Measurements from ENCODE around the gene COX4I2. TPM values are rescaled to one million over a fixed set of nuclear protein-coding genes. Genes with fewer than 3 reads are reported as not detected.
A peak's percentile ranks its signal among the peaks of the same experiment; 100 is the strongest.
"Not testable (repeated sequence)": the region's sequence is repeated elsewhere in the genome, so short reads cannot be mapped to it uniquely, and the experiment has no call there.

The COX4I2 gene
- total RNA-seq (2014; rRNA removed; shearing (Covaris generic); ENCODE audit: low replicate concordance), result not detected in 2 replicates

- H3K4me3 ChIP-seq, result no peak within 1 kb of the TSS
- no peaks in the 10 kb centered on the region for H3K9me3 ChIP-seq
Measured at GRCh38 chr20:31637660-31638059, at the start of gene COX4I2. COX4I2 (plus strand) TSS chr20:31637912; CDS start chr20:31639018, 1,106 bp downstream.

GRCh38 chr20:31590717-31591225, 46.9 kb upstream of the COX4I2 start:
- Histone ChIP-seq H3K9me3 (no peaks in the 10 kb centered on the region), H3K4me3 (no peak overlapping the region), H3K36me3 (no peaks in the 10 kb centered on the region), H3K27me3 (no peaks in the 10 kb centered on the region)
- DNase-seq, result no peak

More at GRCh38 chr20:31637660-31638059, at the start of gene COX4I2:
- Histone ChIP-seq H3K36me3 (no peaks in the 10 kb centered on the region), H3K27me3 (no peaks in the 10 kb centered on the region)
- no peak for DNase-seq

GRCh38 chr20:31593221-31594001, 44.3 kb upstream of the COX4I2 start:
- Histone ChIP-seq H3K9me3 (no peaks in the 10 kb centered on the region), H3K36me3 (peaks cover 3% of the 10 kb centered on the region; the same call in 1 of the 2 replicates), H3K4me3 (peak overlapping the region; percentile 33), H3K27me3 (no peaks in the 10 kb centered on the region)
- peak; percentile 100 for DNase-seq

GRCh38 chr20:31594002-31594557, 43.6 kb upstream of the COX4I2 start:
- Histone ChIP-seq H3K4me3 (peak overlapping the region; percentile 33), H3K36me3 (peaks cover 3% of the 10 kb centered on the region; the same call in 1 of the 2 replicates), H3K27me3 (no peaks in the 10 kb centered on the region), H3K9me3 (no peaks in the 10 kb centered on the region)
- peak; percentile 11 for DNase-seq

- DNase-seq, result peak; percentile 74
- no peaks in the 10 kb centered on the region for H3K27me3 ChIP-seq
- peaks cover 3% of the 10 kb centered on the region; the same call in 1 of the 2 replicates for H3K36me3 ChIP-seq
- H3K9me3 ChIP-seq, result no peaks in the 10 kb centered on the region
- H3K4me3 ChIP-seq, result peak overlapping the region; percentile 33
Measured at GRCh38 chr20:31594558-31595379, 42.9 kb upstream of the COX4I2 start.

GRCh38 chr20:31595380-31595653, 42.4 kb upstream of the COX4I2 start:
- no peak for DNase-seq
- H3K9me3 ChIP-seq, result no peaks in the 10 kb centered on the region

GRCh38 chr20:31595654-31596411, 41.9 kb upstream of the COX4I2 start:
- Histone ChIP-seq H3K27me3 (no peaks in the 10 kb centered on the region), H3K4me3 (peak overlapping the region; percentile 33; the same call in 1 of the 2 replicates), H3K36me3 (peaks cover 3% of the 10 kb centered on the region; the same call in 1 of the 2 replicates), H3K9me3 (no peaks in the 10 kb centered on the region)
- peak; percentile 99 for DNase-seq

More at GRCh38 chr20:31595380-31595653, 42.4 kb upstream of the COX4I2 start:
- no peaks in the 10 kb centered on the region for H3K27me3 ChIP-seq
- H3K4me3 ChIP-seq, result peak overlapping the region; percentile 33
- peaks cover 3% of the 10 kb centered on the region; the same call in 1 of the 2 replicates for H3K36me3 ChIP-seq

GRCh38 chr20:31596412-31596715, 41.3 kb upstream of the COX4I2 start:
- DNase-seq, H3K27me3 ChIP-seq, H3K9me3 ChIP-seq, H3K4me3 ChIP-seq, H3K36me3 ChIP-seq: not testable (repeated sequence)

GRCh38 chr20:31596831-31597480, 40.8 kb upstream of the COX4I2 start:
- Histone ChIP-seq H3K9me3 (no peaks in the 10 kb centered on the region), H3K27me3 (no peaks in the 10 kb centered on the region), H3K4me3 (no peak overlapping the region), H3K36me3 (peaks cover 3% of the 10 kb centered on the region; the same call in 1 of the 2 replicates)
- no peak for DNase-seq

- peaks cover 3% of the 10 kb centered on the region; the same call in 1 of the 2 replicates for H3K36me3 ChIP-seq
- no peak overlapping the region for H3K4me3 ChIP-seq
- H3K9me3 ChIP-seq, result no peaks in the 10 kb centered on the region
- no peaks in the 10 kb centered on the region for H3K27me3 ChIP-seq
- no peak for DNase-seq
Measured at GRCh38 chr20:31597481-31597855, 40.2 kb upstream of the COX4I2 start.

- Histone ChIP-seq H3K4me3 (no peak overlapping the region), H3K36me3 (peaks cover 20% of the 10 kb centered on the region), H3K9me3 (no peaks in the 10 kb centered on the region), H3K27me3 (no peaks in the 10 kb centered on the region)
- peak; percentile 43 for DNase-seq
Measured at GRCh38 chr20:31602431-31602778, 35.3 kb upstream of the COX4I2 start.

GRCh38 chr20:31602779-31603441, 34.8 kb upstream of the COX4I2 start:
- Histone ChIP-seq H3K4me3 (no peak overlapping the region), H3K36me3 (peaks cover 18% of the 10 kb centered on the region), H3K9me3 (no peaks in the 10 kb centered on the region), H3K27me3 (no peaks in the 10 kb centered on the region)
- DNase-seq, result peak; percentile 83

GRCh38 chr20:31603822-31604566, 33.7 kb upstream of the COX4I2 start:
- peak; percentile 99 for DNase-seq
- Histone ChIP-seq H3K36me3 (peaks cover 18% of the 10 kb centered on the region), H3K4me3 (peak overlapping the region; percentile 69), H3K27me3 (no peaks in the 10 kb centered on the region), H3K9me3 (no peaks in the 10 kb centered on the region)

GRCh38 chr20:31604567-31605030, 33.1 kb upstream of the COX4I2 start:
- Histone ChIP-seq H3K27me3 (no peaks in the 10 kb centered on the region), H3K4me3 (peak overlapping the region; percentile 69), H3K9me3 (no peaks in the 10 kb centered on the region), H3K36me3 (peaks cover 18% of the 10 kb centered on the region)
- DNase-seq, result no peak
